ENCODE data around the gene SSMEM1.
"Not testable (repeated sequence)": the region's sequence is repeated elsewhere in the genome, so short reads cannot be mapped to it uniquely, and the experiment has no call there.

Gene SSMEM1

DNA sequence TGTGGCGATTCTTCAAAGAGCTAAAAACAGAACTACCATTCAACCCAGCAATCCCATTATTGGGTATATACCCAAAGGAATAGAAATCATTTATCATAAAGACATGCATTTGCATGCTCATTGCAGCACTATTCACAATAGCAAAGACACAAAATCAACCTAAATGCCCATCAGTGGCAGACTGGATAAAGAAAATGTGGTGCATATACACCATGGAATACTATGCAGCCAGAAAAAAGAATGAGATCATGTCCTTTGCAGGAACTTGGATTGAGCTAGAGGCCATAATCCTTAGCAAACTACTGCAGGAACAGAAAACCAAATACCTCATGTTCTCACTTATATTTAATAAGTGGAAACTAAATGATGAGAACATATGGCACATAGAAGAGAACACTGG lies 38.8 kb downstream of the SSMEM1 start:
- not testable (repeated sequence) for DNase-seq

DNA sequence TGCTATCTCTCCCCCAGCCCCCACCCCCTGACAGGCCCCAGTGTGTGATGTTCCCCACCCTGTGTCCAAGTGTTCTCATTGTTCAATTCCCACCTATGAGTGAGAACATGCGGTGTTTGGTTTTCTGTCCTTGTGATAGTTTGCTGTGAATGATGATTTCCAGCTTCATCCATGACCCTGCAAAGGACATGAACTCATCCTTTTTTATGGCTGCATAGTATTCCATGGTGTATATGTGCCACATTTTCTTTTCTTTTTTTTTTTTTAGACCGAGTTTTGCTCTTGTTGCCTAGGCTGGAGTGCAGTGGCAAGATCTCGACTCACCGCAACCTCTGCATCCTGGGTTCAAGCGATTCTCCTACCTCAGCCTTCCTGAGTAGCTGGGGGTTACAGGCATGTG lies 41.2 kb downstream of the SSMEM1 start:
- not testable (repeated sequence) for DNase-seq

DNA sequence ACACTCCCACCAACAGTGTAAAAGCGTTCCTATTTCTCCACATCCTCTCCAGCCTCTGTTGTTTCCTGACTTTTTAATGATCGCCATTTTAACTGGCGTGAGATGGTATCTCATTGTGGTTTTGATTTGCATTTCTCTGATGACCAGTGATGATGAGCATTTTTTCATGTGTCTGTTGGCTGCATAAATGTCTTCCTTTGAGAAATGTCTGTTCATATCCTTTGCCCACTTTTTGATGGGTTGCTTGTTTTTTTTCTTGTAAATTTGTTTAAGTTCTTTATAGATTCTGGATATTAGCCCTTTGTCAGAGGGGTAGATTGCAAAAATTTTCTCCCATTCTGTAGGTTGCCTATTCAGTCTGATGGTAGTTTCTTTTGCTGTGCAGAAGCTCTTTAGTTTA lies 42.0 kb downstream of the SSMEM1 start:
- not testable (repeated sequence) for DNase-seq

DNA sequence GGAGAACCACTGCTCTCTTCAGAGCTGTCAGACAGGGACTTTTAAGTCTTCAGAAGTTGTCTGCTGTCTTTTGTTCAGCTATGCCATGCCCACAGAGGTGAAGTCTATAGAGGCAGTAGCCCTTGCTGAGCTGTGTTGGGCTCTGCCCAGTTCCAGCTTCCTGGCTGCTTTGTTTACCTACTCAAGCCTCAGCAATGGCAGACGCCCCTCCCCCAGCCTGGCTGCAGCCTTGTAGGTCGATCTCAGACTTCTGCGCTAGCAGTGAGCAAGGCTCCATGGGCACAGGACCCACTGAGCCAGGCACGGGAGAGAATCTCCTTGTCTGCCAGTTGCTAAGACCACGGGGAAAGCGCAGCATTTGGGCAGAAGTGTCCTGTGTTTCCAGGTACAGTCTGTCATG lies 46.9 kb downstream of the SSMEM1 start:
- no peak for DNase-seq

DNA sequence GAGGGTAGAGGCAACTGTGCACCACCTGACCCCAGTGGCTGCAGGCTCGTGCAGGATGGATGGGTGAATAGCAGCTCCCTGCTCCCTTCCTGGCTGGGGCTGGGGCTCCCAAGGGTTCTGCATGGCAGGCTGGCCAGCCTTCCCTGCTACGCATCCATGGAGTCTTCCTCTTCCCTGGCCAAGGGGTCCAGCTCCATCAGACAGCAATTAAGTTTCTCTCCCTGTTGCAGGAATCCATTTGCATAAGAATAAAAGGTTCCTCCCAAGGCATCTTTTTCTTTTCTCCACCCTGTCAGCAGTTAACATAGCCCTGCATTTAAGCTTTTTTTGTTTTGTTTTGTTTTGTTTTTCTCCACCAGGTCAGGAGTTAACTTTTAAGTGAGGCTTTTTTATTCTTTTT lies 49.0 kb downstream of the SSMEM1 start:
- DNase-seq: no peak

DNA sequence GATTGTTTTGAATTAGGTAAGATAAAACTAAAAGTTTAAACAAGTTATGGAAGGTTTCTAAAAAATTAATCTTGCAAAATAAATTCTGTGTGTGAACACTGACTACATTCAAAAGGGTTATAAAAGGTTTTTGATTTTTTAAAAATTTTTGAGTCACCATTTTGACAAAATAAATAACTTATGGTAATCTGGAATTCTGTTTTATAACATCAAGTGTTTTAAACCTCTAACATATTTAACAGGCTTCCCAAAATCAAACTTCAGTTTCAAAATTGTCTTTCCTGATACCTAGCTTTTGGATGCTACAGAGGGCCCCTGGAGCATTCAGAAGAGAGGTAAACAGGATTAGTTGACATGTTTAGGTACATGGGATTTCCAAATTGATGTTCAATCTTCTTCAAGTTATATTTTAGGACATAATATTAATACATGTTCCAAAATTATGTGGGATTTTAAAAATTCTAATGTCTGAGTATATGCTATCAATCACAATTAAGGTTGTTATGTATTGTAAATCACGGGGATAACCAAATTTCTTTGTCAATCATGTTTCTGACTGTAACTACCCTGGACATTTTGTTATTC lies 50.9 kb downstream of the SSMEM1 start:
- no peak for DNase-seq

DNA sequence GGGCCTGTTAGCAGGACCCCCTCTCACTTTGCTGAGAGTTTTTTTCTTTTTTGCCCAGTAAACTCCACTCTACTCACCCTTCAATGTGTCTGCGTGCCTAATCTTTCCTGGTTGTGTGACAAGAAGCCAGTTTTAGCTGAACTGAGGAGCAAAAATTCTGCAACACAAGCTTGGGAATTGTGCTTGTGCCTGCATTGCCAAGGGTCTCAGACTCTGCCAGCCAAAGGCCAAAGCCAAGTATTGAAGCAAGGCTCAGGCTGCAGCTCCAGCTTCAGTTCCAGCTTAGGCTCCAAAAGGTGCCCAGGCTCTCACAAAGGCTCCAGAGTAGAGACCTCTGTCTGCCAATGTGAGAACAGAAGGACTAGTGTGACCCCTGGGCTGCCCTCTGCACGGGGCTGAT lies 54.8 kb downstream of the SSMEM1 start:
- peak in 7 of 51 donors; percentile 5 to 36 (median 15) for DNase-seq

DNA sequence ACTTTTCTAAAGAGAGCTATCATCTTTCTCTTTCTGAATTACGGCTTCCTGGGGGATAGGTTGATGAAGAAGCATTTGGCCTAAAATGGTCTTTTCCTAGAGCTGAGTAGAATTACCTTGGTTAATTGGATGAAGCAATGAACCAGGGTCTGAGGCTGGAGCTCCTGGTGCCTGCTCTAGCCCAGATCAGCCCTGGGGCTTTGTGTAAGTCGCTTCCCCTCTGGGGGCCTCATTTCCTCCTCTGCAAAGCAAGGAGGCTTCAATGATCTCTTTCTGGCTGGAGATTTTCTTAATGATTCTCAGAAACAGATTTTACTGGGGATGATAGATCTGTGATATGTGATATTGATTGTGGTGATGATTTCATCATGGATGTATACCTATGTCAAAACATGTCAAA lies 55.5 kb downstream of the SSMEM1 start:
- no peak for DNase-seq

Data from hypothalamus (tissue), 51 donors.